GM20000 (cell line): ENCODE measurements around the gene NPTN.

Source experiments
- DNase-seq: peaks from one replicate; pipeline ENCODE4 v3.0.0; 2012; ENCODE audit warnings: low spot score
- TF ChIP-seq, protein P1 (sequence below): IDR thresholded peaks from 2 replicates; pipeline ENCODE4 v1.5.1; 2012; ENCODE audit warnings: mild to moderate bottlenecking, control low read depth; ENCODE audit errors: extremely low read depth, missing control alignments

NPTN gene

GRCh38 chr15:73600413-73601335 is 32.5 kb downstream of the NPTN start:
- TF ChIP-seq, protein P1, sequence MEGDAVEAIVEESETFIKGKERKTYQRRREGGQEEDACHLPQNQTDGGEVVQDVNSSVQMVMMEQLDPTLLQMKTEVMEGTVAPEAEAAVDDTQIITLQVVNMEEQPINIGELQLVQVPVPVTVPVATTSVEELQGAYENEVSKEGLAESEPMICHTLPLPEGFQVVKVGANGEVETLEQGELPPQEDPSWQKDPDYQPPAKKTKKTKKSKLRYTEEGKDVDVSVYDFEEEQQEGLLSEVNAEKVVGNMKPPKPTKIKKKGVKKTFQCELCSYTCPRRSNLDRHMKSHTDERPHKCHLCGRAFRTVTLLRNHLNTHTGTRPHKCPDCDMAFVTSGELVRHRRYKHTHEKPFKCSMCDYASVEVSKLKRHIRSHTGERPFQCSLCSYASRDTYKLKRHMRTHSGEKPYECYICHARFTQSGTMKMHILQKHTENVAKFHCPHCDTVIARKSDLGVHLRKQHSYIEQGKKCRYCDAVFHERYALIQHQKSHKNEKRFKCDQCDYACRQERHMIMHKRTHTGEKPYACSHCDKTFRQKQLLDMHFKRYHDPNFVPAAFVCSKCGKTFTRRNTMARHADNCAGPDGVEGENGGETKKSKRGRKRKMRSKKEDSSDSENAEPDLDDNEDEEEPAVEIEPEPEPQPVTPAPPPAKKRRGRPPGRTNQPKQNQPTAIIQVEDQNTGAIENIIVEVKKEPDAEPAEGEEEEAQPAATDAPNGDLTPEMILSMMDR, result no peak
- no peak for DNase-seq

DNA sequence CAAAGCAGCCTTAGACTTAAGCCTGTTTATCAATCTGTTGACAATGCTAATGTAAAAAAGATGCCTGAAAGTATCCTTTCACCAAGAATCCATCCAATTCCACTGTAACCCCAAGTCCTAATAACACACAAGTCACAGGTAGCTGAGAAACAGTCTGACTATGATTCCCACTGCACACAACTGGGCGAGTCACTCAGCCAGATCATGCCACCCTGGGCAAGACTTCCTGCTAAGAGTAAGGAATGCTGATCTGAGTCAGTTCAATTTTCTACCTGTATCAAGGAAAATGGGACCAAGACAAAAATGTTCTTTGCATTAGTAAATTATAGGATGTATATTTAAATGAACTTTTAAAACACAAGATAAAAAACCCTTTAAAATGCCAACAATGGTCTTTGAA is 33.3 kb downstream of the NPTN start:
- TF ChIP-seq, protein P1, result no peak
- no peak for DNase-seq

GRCh38 chr15:73598530-73599160 is 34.5 kb downstream of the NPTN start:
- DNase-seq, result no peak
- TF ChIP-seq, protein P1, result no peak

GRCh38 chr15:73597036-73597638 is 36.1 kb downstream of the NPTN start:
- TF ChIP-seq, protein P1, result no peak
- DNase-seq, result no peak

DNA sequence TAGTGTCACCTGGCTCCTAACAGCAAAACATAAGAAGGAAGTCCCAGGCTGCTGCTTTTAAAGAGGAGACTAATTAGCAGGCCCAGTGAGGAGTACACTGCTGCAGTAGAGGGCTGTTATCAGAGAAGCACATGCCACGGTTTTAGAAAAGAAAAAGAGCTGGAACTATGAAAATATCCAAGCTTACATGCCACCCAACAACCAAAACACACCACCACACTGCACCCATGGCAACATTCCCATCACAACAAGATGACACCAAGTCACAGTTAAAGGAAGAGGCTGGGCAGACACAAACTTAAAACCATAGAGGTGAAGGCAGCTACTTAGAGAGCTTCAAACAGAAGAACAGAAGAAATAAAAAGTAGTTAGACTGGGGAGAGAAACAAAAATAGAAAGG is 37.0 kb downstream of the NPTN start:
- TF ChIP-seq, protein P1, result no peak
- no peak for DNase-seq

DNA sequence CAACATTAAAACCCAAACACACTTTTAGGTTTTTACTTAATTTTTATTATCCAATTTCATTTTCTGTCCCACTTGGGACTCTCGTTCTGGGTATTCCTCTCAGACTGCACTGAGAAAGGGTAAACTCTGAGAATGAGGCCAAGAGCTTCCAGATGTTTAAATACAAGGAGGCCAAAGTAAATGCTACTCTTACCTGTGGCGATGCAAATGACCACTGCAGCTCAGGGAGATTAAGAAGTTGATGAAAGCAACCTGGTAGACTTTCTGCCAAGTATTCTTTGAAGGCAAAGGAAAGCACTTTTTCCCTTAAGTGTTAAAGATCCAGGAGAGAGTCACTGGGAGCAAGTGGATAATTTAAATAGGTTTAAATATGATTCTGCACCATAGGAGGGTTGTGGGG is 39.1 kb downstream of the NPTN start:
- TF ChIP-seq, protein P1, result no peak
- no peak for DNase-seq
